Anterior cingulate cortex (tissue), 58 donors: Measurements from ENCODE around the gene GPC6.

Experiments used
- DNase-seq, 58 donors: peaks; one replicate each; lab custom pipeline; 2025; lab: John Stamatoyannopoulos, UW

The GPC6 gene

GRCh38 chr13:93265800-93266199, 39.2 kb downstream of the GPC6 start:
- DNase-seq = no peak

GRCh38 chr13:93266681-93267080, 40.1 kb downstream of the GPC6 start:
- DNase-seq = no peak

GRCh38 chr13:93268327-93269028, 41.9 kb downstream of the GPC6 start:
- no peak for DNase-seq

- no peak for DNase-seq
Observed at GRCh38 chr13:93270769-93271742, 44.4 kb downstream of the GPC6 start.

- no peak for DNase-seq
Observed at GRCh38 chr13:93279982-93280381, 53.4 kb downstream of the GPC6 start.

GRCh38 chr13:93280688-93281087, 54.1 kb downstream of the GPC6 start:
- DNase-seq = no peak

- DNase-seq = no peak
Observed at GRCh38 chr13:93283255-93283654, 56.6 kb downstream of the GPC6 start.

GRCh38 chr13:93284064-93284463, 57.5 kb downstream of the GPC6 start:
- DNase-seq = no peak

GRCh38 chr13:93286047-93286446, 59.4 kb downstream of the GPC6 start:
- DNase-seq = no peak

- DNase-seq = no peak
Observed at GRCh38 chr13:93289053-93289452, 62.4 kb downstream of the GPC6 start.

- no peak for DNase-seq
Observed at GRCh38 chr13:93289842-93290241, 63.2 kb downstream of the GPC6 start.

- DNase-seq = no peak
Observed at GRCh38 chr13:93290503-93290902, 63.9 kb downstream of the GPC6 start.

- DNase-seq = no peak
Observed at GRCh38 chr13:93292366-93292765, 65.8 kb downstream of the GPC6 start.

- DNase-seq = no peak
Observed at GRCh38 chr13:93293710-93294109, 67.1 kb downstream of the GPC6 start.

- DNase-seq = no peak
Observed at GRCh38 chr13:93296584-93296983, 70.0 kb downstream of the GPC6 start.

GRCh38 chr13:93298713-93299112, 72.1 kb downstream of the GPC6 start:
- DNase-seq = no peak

- DNase-seq = no peak
Observed at GRCh38 chr13:93304134-93304533, 77.5 kb downstream of the GPC6 start.

GRCh38 chr13:93304868-93305613, 78.4 kb downstream of the GPC6 start:
- no peak for DNase-seq

- no peak for DNase-seq
Observed at GRCh38 chr13:93305886-93306285, 79.3 kb downstream of the GPC6 start.

- no peak for DNase-seq
Observed at GRCh38 chr13:93307136-93307535, 80.5 kb downstream of the GPC6 start.

GRCh38 chr13:93307651-93308050, 81.0 kb downstream of the GPC6 start:
- no peak for DNase-seq
